ENCODE measurements around the gene BEX1. TPM values are rescaled to one million over a fixed set of nuclear protein-coding genes. Genes with fewer than 3 reads are reported as not detected.
A peak's percentile ranks its signal among the peaks of the same experiment; 100 is the strongest.
"Not testable (repeated sequence)": the region's sequence is repeated elsewhere in the genome, so short reads cannot be mapped to it uniquely, and the experiment has no call there.

Gene BEX1
- total RNA-seq, 1 experiment from 2014 or later: not detected

- no peak for DNase-seq
- no peaks in the 10 kb centered on the region for H3K4me1 ChIP-seq
- no peaks in the 10 kb centered on the region for H3K9me3 ChIP-seq (replicated peaks)
- H3K4me3 ChIP-seq: no peak overlapping the region
- H3K27me3 ChIP-seq: no peaks in the 10 kb centered on the region
- no peak overlapping the region for H3K27ac ChIP-seq
- H3K36me3 ChIP-seq: no peaks in the 10 kb centered on the region
Observed at GRCh38 chrX:103061486-103061885, 2.5 kb downstream of the BEX1 start.

GRCh38 chrX:103056902-103057301, 7.1 kb downstream of the BEX1 start:
- Histone ChIP-seq H3K27me3 (no peaks in the 10 kb centered on the region), H3K4me1 (no peaks in the 10 kb centered on the region), H3K4me3 (no peak overlapping the region), H3K9me3 (replicated peaks) (no peaks in the 10 kb centered on the region), H3K27ac (no peak overlapping the region), H3K36me3 (no peaks in the 10 kb centered on the region)
- no peak for DNase-seq

DNA sequence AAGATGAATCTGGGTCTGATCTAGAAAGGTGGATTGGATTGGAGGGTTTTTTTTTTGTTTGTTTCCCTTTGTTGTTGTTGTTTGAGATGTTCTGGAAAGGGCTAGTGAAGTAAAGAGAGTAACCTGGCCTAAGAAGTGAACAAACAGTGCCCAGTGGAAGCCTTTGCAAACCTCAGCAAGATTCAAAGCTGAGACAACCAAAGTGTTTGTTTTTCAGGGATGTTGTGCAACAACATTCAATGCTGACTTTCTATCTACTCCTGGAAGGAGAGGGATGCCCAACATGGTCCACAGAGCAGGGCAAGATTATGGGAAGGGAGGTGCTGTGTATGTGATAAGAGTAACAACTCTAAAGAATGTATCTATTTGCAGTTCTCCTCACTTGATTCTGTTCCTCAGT, 11.3 kb downstream of the BEX1 start:
- Histone ChIP-seq H3K27ac (no peak overlapping the region), H3K9me3 (replicated peaks) (no peaks in the 10 kb centered on the region), H3K4me3 (no peak overlapping the region), H3K4me1 (no peaks in the 10 kb centered on the region), H3K36me3 (no peaks in the 10 kb centered on the region), H3K27me3 (no peaks in the 10 kb centered on the region)
- DNase-seq: no peak

DNA sequence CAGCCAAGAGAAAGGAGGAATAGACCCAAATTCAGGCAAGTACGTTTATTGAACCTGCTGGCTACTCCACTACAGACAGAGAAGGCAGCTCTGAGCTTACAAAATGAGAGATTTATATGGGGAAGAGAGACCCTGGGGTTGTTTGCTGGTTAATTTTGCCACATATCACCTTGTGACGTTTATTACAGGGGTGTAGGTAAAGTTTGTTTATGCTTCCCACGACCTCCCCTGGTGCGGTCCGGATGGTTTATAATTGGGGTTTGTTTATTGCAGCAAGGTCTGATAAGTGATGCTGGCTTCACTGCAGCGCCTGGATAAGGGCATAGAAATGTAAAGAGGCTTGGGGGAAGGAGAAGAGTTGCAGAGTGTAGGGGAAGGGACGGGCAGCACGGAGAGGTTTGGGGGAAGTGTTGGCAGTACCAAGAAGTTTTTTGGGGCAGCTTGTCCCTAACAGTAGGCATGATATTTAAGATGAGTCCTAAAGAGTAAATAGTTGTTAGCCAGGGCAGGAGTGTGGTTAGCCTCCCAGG, 12.6 kb downstream of the BEX1 start:
- DNase-seq: no peak
- no peaks in the 10 kb centered on the region for H3K27me3 ChIP-seq
- H3K4me3 ChIP-seq: no peak overlapping the region
- no peaks in the 10 kb centered on the region for H3K9me3 ChIP-seq (replicated peaks)
- no peak overlapping the region for H3K27ac ChIP-seq
- no peaks in the 10 kb centered on the region for H3K36me3 ChIP-seq
- H3K4me1 ChIP-seq: no peaks in the 10 kb centered on the region

DNA sequence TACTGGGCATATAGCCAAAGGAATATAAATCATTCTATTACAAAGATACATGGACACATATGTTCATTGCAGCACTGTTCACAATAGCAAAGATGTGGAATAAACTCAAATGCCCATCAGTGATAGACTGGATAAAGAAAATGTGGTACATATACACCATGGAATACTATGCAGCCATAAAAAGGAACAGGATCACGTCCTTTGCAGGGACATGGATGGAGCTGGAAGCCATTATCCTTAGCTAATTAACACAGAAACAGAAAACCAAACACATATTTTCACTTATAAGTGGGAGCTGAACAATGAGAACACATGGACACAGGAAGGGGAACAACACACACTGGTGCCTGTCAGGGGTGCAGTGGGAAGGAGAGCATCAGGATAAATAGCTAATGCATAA, 30.6 kb downstream of the BEX1 start:
- H3K36me3 ChIP-seq; DNase-seq; H3K9me3 ChIP-seq (replicated peaks); H3K27ac ChIP-seq; H3K4me3 ChIP-seq; H3K4me1 ChIP-seq; H3K27me3 ChIP-seq: not testable (repeated sequence)

DNA sequence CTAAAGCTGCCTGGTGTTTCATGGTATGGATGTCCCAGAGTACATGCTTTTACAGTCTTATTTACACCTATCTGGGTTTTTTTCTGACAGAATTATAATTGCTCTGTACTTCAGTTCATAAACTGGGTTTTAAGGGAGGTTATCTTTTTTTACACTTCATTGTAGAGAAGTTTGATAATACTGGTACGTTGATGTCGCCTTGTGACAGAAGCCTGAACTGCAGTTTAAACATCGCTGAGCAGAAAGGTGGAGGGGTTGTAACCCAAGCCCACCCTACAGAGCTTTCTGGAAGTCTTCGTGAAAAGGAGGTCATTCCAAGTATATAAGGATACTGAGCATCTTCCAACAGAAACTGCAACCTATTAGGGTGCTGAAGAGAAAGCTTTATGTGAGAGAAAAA, 46.4 kb downstream of the BEX1 start:
- DNase-seq: peak in 1 of 2 experiments; percentile 7
- H3K9me3 ChIP-seq (replicated peaks): peaks cover 2% of the 10 kb centered on the region; the same call in 1 of the 2 replicates

DNA sequence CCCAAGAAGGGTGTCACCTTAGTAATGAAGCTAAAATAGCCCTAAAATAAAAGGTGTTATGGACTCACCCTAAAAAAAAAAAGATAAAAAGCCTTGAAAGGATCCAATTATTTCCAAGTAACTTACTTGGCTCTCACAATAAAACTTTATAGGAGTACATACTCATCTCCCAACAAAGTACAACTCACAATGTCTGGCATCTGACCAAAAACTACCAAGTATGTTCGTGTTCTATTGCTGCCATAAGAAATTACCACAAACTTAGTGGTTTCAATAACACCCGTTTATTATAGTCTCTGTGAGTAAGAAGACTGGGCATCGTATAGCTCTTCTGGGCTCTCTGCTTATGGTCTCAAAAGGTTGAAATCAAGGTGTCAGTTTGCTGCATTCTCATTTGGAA, 51.0 kb downstream of the BEX1 start:
- H3K36me3 ChIP-seq: no peaks in the 10 kb centered on the region
- no peak overlapping the region for H3K27ac ChIP-seq
- H3K4me1 ChIP-seq: no peaks in the 10 kb centered on the region
- H3K9me3 ChIP-seq (replicated peaks): peaks cover 2% of the 10 kb centered on the region; the same call in 1 of the 2 replicates
- H3K27me3 ChIP-seq: peaks cover 4% of the 10 kb centered on the region; the same call in 1 of the 2 replicates
- no peak for DNase-seq
- H3K4me3 ChIP-seq: no peak overlapping the region

More for the DNA sequence above, 46.4 kb downstream of the BEX1 start:
- Histone ChIP-seq H3K4me3 (no peak overlapping the region), H3K27me3 (no peaks in the 10 kb centered on the region), H3K36me3 (no peaks in the 10 kb centered on the region), H3K27ac (no peak overlapping the region), H3K4me1 (no peaks in the 10 kb centered on the region)

Other genes starting within 250 kb of the BEX1 start
- gene RAB40AL, start 126.9 kb downstream of the BEX1 start, total RNA-seq (2014; rRNA removed; shearing (Covaris generic)): 0.30 TPM in 1 of 2 replicates, not detected in the other
- not detected in 2 replicates for gene NXF3, start 29.0 kb upstream of the BEX1 start, total RNA-seq (2014; rRNA removed; shearing (Covaris generic))
- gene BEX4, start 150.9 kb upstream of the BEX1 start, total RNA-seq (2014; rRNA removed; shearing (Covaris generic)): 34.4 and 36.5 TPM in 2 replicates
- gene TCEAL8, start 191.0 kb upstream of the BEX1 start, total RNA-seq (2014; rRNA removed; shearing (Covaris generic)): 99.4 and 103 TPM in 2 replicates
- not detected in 2 replicates for gene TCEAL5, start 212.6 kb upstream of the BEX1 start, total RNA-seq (2014; rRNA removed; shearing (Covaris generic))
- not detected in 2 replicates for gene BEX2, start 246.8 kb upstream of the BEX1 start, total RNA-seq (2014; rRNA removed; shearing (Covaris generic))